IPS-20b (cell line): ENCODE measurements around the gene GAL3ST1.

Experiments used
- H3K27ac ChIP-seq: one replicate; pipeline ENCODE4 v1.5.1; 2013; ENCODE audit warnings: low read length
- H3K27me3 ChIP-seq: 2 replicates; pipeline ENCODE4 v1.6.1; 2013; ENCODE audit warnings: mild to moderate bottlenecking, low read length, inconsistent platforms; ENCODE audit not compliant: insufficient read depth
- H3K36me3 ChIP-seq: 2 replicates; pipeline ENCODE4 v1.6.1; 2013; ENCODE audit warnings: low read depth, mild to moderate bottlenecking, inconsistent platforms, low read length, moderate library complexity; ENCODE audit not compliant: insufficient read depth
- H3K4me1 ChIP-seq: 2 replicates; pipeline ENCODE4 v1.6.1; 2013; ENCODE audit warnings: mild to moderate bottlenecking, control low read depth, inconsistent platforms, low read length, moderate library complexity; ENCODE audit not compliant: insufficient read depth
- H3K4me3 ChIP-seq: 2 replicates; pipeline ENCODE4 v1.5.1; 2013; ENCODE audit warnings: mild to moderate bottlenecking, low read length, inconsistent platforms
- H3K9ac ChIP-seq: 2 replicates; pipeline ENCODE4 v1.6.1; 2013; ENCODE audit warnings: low read depth, mild to moderate bottlenecking, inconsistent platforms, low read length, moderate library complexity
- H3K9me3 ChIP-seq: 2 replicates; pipeline ENCODE4 v1.6.1; 2013; ENCODE audit warnings: mild to moderate bottlenecking, low read depth, low read length, inconsistent platforms; ENCODE audit not compliant: insufficient read depth

The GAL3ST1 gene

DNA sequence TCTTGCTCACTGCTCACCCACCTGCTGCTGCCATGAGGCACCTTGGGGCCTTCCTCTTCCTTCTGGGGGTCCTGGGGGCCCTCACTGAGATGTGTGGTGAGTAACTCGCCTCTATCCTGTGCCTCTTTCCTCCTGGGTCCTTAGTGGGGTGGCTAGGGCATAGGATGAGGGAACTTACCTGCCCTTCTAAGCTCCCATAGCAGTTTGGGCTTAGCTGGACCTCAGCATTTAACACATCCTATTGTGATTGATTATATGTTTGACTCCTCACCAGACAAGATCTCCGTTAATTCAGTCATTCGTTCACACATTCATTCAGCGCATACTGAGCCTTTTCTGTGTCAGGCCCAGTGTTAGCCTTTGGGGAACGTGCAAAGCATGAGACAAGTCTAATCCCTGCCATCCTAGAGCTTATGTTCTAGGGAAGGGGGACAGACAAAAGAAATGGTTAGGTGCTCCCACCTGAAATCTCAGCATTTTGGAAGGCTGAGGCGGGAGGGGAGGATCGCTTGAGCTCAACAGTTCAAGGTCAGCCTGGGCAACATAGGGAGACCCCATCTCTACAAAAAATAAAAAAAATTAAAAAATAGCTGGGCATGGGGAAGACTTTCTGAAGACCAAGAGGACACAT is 33.0 kb upstream of the GAL3ST1 start:
- Histone ChIP-seq H3K4me3 (peak overlapping the region; percentile 84), H3K27ac (peak overlapping the region; percentile 82), H3K9me3 (no peaks in the 10 kb centered on the region), H3K36me3 (peaks cover 27% of the 10 kb centered on the region), H3K27me3 (no peaks in the 10 kb centered on the region), H3K9ac (peak overlapping the region; percentile 92), H3K4me1 (peaks cover 10% of the 10 kb centered on the region; the same call in 1 of the 2 replicates)

- peaks cover 22% of the 10 kb centered on the region for H3K36me3 ChIP-seq
- H3K4me3 ChIP-seq, result peak within 1 kb of the TSS; percentile 84
- H3K27ac ChIP-seq, result peak within 1 kb of the TSS; percentile 82
- H3K4me1 ChIP-seq, result peaks cover 10% of the 10 kb centered on the region; the same call in 1 of the 2 replicates
- H3K9ac ChIP-seq, result peak within 1 kb of the TSS; percentile 92
- H3K27me3 ChIP-seq, result no peaks in the 10 kb centered on the region
- no peaks in the 10 kb centered on the region for H3K9me3 ChIP-seq
These were observed 32.2 kb upstream of the GAL3ST1 start, which contains the start of gene TCN2 for GRCh38 chr22:30606455-30607299. Gene TCN2 (plus strand): TSS chr22:30607174. CDS start chr22:30607332, 158 bp downstream.

DNA sequence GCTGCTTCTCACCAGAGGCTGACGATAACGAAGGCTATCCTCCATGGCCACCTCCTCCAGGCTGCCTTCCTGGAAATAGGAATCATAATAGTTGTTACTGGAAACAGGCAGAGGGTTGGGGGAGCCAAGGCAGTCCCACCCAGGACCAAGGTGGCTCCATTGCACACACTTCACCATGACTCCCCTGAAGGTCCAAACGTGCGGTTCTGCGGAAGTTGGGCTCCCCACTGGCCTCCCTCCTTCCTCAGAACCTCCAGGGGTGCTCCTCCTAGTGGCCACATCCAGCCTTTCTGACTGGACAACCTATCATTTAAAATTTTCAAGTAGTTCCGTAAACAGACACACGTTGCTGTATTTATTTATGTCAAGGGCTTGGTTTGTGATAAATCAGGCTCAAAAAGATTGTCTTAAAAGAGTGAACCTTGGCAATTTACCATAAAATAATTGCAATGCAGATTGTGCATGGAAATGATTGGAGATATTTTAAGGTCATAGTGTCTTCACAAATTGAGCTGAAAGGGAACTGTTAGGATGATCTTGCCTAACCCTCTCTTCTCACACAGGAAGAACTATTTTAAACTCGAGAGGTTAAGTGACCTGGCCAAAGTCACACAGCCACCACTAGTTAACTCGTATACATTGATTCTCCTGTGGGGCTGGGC is 31.1 kb upstream of the GAL3ST1 start:
- H3K36me3 ChIP-seq, result peaks cover 11% of the 10 kb centered on the region
- peak overlapping the region; percentile 2 for H3K27ac ChIP-seq
- peak overlapping the region; percentile 72; the same call in 1 of the 2 replicates for H3K9ac ChIP-seq
- H3K4me3 ChIP-seq, result peak overlapping the region; percentile 38; the same call in 1 of the 2 replicates
- H3K4me1 ChIP-seq, result peaks cover 10% of the 10 kb centered on the region; the same call in 1 of the 2 replicates
- no peaks in the 10 kb centered on the region for H3K27me3 ChIP-seq
- H3K9me3 ChIP-seq, result no peaks in the 10 kb centered on the region

- Histone ChIP-seq H3K9ac (no peak overlapping the region; the same call in 1 of the 2 replicates), H3K9me3 (no peaks in the 10 kb centered on the region), H3K27me3 (no peaks in the 10 kb centered on the region), H3K27ac (no peak overlapping the region), H3K36me3 (peaks cover 3% of the 10 kb centered on the region; the same call in 1 of the 2 replicates), H3K4me3 (no peak overlapping the region), H3K4me1 (peaks cover 10% of the 10 kb centered on the region; the same call in 1 of the 2 replicates)
These were observed 30.3 kb upstream of the GAL3ST1 start for GRCh38 chr22:30604723-30605122.

DNA sequence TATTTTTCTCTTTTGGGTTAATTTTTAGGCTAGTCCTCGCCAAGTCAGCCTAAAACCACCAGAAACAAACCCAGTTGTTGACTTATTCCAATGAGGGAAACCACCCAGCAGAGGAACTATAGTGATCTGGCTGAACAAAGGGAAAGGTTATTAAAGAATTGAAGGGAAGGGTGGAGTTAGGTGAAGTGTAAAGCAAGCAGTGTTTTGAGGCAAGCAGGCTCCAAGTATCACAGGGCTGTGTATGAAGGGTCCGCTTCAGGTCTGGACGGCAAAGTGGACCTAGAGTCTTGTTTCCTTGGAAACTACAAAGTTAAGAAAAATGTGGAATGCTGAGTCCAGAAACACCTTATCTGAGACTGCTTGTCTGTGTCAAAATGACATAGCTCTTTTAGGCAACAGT is 29.3 kb upstream of the GAL3ST1 start:
- Histone ChIP-seq H3K9ac (no peak overlapping the region), H3K36me3 (no peaks in the 10 kb centered on the region), H3K4me3 (no peak overlapping the region), H3K27me3 (no peaks in the 10 kb centered on the region), H3K9me3 (no peaks in the 10 kb centered on the region), H3K4me1 (peaks cover 10% of the 10 kb centered on the region; the same call in 1 of the 2 replicates), H3K27ac (no peak overlapping the region)

GRCh38 chr22:30602049-30602448 is 27.6 kb upstream of the GAL3ST1 start:
- Histone ChIP-seq H3K9ac (no peak overlapping the region), H3K4me1 (peaks cover 10% of the 10 kb centered on the region; the same call in 1 of the 2 replicates), H3K27ac (no peak overlapping the region), H3K36me3 (no peaks in the 10 kb centered on the region), H3K27me3 (no peaks in the 10 kb centered on the region), H3K9me3 (no peaks in the 10 kb centered on the region), H3K4me3 (no peak overlapping the region)

DNA sequence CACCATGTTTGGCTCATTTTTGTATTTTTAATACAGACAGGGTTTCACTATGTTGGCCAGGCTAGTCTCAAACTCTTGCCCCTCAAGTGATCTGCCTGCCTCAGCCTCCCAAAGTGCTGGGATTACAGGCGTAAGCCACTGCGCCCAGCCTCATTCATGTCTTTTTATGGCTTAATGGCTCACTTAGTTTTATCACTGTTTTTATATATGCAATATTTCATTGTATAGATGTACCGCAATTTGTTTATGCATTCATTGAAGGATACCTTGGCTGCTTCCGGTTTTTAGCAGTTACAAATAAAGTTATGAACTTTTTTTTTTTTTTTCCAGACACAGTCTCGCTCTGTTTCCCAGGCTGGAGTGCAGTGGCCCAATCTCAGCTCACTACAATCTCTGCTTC is 27.0 kb upstream of the GAL3ST1 start:
- no peaks in the 10 kb centered on the region for H3K36me3 ChIP-seq
- no peak overlapping the region for H3K9ac ChIP-seq

GRCh38 chr22:30600921-30601320 is 26.5 kb upstream of the GAL3ST1 start:
- Histone ChIP-seq H3K9ac (no peak overlapping the region), H3K4me1 (peaks cover 8% of the 10 kb centered on the region; the same call in 1 of the 2 replicates), H3K9me3 (no peaks in the 10 kb centered on the region), H3K27ac (no peak overlapping the region), H3K36me3 (no peaks in the 10 kb centered on the region), H3K4me3 (no peak overlapping the region), H3K27me3 (no peaks in the 10 kb centered on the region)

More for the DNA sequence above, 27.0 kb upstream of the GAL3ST1 start:
- H3K27me3 ChIP-seq, result no peaks in the 10 kb centered on the region
- H3K4me3 ChIP-seq, result no peak overlapping the region
- no peaks in the 10 kb centered on the region for H3K9me3 ChIP-seq
- peaks cover 10% of the 10 kb centered on the region; the same call in 1 of the 2 replicates for H3K4me1 ChIP-seq
- H3K27ac ChIP-seq, result no peak overlapping the region

GRCh38 chr22:30598986-30599385 is 24.5 kb upstream of the GAL3ST1 start:
- no peaks in the 10 kb centered on the region for H3K9me3 ChIP-seq
- peaks cover 2% of the 10 kb centered on the region for H3K27me3 ChIP-seq
- no peak overlapping the region for H3K4me3 ChIP-seq
- H3K27ac ChIP-seq, result no peak overlapping the region
- H3K9ac ChIP-seq, result no peak overlapping the region
- no peaks in the 10 kb centered on the region for H3K36me3 ChIP-seq
- H3K4me1 ChIP-seq, result no peaks in the 10 kb centered on the region

DNA sequence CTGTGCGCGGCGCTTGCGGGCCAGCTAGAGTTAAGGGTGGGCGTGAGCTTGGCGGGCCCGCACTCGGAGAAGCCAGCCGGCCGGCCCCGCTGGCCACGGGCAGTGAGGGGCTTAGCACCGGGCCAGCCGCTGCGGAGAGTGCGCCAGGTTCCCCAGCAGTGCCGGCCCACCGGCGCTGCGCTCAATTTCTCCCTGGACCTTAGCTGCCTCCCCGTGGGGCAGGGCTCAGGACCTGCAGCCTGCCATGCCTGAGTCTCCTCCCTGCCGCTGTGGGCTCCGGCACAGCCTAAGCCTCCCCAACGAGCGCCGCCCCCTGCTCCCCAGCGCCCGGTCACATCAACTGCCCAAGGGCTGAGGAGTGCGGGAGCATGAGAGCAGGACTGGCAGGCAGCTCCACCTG is 22.4 kb upstream of the GAL3ST1 start:
- no peaks in the 10 kb centered on the region for H3K36me3 ChIP-seq
- no peak overlapping the region for H3K27ac ChIP-seq
- no peak overlapping the region for H3K9ac ChIP-seq
- no peak overlapping the region for H3K4me3 ChIP-seq
- H3K27me3 ChIP-seq, result peaks cover 15% of the 10 kb centered on the region
- H3K9me3 ChIP-seq, result no peaks in the 10 kb centered on the region
- no peaks in the 10 kb centered on the region for H3K4me1 ChIP-seq

GRCh38 chr22:30596199-30596598 is 21.7 kb upstream of the GAL3ST1 start:
- no peaks in the 10 kb centered on the region for H3K9me3 ChIP-seq
- no peak overlapping the region for H3K4me3 ChIP-seq
- no peak overlapping the region for H3K27ac ChIP-seq
- H3K4me1 ChIP-seq, result no peaks in the 10 kb centered on the region
- H3K27me3 ChIP-seq, result peaks cover 15% of the 10 kb centered on the region
- no peaks in the 10 kb centered on the region for H3K36me3 ChIP-seq
- H3K9ac ChIP-seq, result no peak overlapping the region
